ENCODE results near the gene MAN2C1. TPM values are rescaled to one million over a fixed set of nuclear protein-coding genes. Genes with fewer than 3 reads are reported as not detected.

The MAN2C1 gene
- total RNA-seq, 1 donor from 2014 or later, result 80.8 TPM

DNA sequence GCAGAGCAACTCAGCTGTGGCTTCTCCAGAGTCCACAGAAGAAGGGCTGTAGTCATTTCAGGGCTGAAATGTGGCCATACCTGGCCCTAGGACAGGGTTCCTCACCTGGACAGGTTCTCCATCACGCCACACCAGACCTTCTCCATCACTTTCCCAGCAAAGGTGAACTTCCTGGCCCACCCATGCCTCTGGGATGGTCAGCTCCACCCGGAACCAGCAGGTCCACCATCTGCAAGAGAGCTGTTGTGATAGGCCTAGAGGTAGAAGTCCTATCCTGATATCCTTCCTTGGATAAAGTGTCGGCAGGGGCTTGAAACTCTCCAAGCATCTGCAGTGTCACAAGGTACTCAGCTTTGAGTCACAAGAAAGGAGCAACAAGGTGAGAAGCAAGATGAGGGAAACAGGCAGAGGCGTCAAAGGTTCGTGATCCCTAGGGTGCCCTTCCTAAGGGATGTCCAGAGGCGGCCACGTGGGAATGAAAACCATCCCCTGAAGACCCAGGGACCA lies 948 bp downstream of the MAN2C1 start:
- peak overlapping the region; percentile 80 for H3K4me3 ChIP-seq (ENCODE audit: insufficient read depth, low read depth, low read length)
- H3K4me2 ChIP-seq (ENCODE audit: low read length), result peak overlapping the region; percentile 97
- peaks cover 17% of the 10 kb centered on the region for H3K79me2 ChIP-seq (ENCODE audit: insufficient read depth, low read length)
- no peaks in the 10 kb centered on the region for H3K27me3 ChIP-seq (ENCODE audit: insufficient read depth, low read length)
- peaks cover 16% of the 10 kb centered on the region for H3K4me1 ChIP-seq (ENCODE audit: insufficient read depth, low read length)
- H3K27ac ChIP-seq (ENCODE audit: low read depth, low read length), result peak overlapping the region; percentile 89
- no peaks in the 10 kb centered on the region for H3K9me3 ChIP-seq (ENCODE audit: insufficient read depth, low read depth, low read length)
- Mint-ChIP-seq H3K9me3 (ENCODE audit: unreplicated experiment) (no peaks in the 10 kb centered on the region), H3K4me1 (ENCODE audit: low read depth, unreplicated experiment) (peaks cover 12% of the 10 kb centered on the region), H3K36me3 (ENCODE audit: low read depth, unreplicated experiment) (peaks cover 10% of the 10 kb centered on the region), H3K4me3 (ENCODE audit: unreplicated experiment) (peak overlapping the region; percentile 93), H3K27me3 (ENCODE audit: low read depth, unreplicated experiment) (no peaks in the 10 kb centered on the region), H3K27ac (ENCODE audit: unreplicated experiment) (peak overlapping the region; percentile 77)
- peaks cover 20% of the 10 kb centered on the region for H4K20me1 ChIP-seq (ENCODE audit: insufficient read depth, low read length)
- FAIRE-seq (no peak), DNase-seq (ENCODE audit: low read depth) (no peak)
- peaks cover 27% of the 10 kb centered on the region for H3K36me3 ChIP-seq (ENCODE audit: insufficient read depth, low read length)
- no peak overlapping the region for H2AFZ ChIP-seq (ENCODE audit: low read depth, low read length)
- TF ChIP-seq, protein P1, sequence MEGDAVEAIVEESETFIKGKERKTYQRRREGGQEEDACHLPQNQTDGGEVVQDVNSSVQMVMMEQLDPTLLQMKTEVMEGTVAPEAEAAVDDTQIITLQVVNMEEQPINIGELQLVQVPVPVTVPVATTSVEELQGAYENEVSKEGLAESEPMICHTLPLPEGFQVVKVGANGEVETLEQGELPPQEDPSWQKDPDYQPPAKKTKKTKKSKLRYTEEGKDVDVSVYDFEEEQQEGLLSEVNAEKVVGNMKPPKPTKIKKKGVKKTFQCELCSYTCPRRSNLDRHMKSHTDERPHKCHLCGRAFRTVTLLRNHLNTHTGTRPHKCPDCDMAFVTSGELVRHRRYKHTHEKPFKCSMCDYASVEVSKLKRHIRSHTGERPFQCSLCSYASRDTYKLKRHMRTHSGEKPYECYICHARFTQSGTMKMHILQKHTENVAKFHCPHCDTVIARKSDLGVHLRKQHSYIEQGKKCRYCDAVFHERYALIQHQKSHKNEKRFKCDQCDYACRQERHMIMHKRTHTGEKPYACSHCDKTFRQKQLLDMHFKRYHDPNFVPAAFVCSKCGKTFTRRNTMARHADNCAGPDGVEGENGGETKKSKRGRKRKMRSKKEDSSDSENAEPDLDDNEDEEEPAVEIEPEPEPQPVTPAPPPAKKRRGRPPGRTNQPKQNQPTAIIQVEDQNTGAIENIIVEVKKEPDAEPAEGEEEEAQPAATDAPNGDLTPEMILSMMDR (IDR thresholded peaks at IDR 0.05; ENCODE audit: insufficient read depth, low read depth, low read length), result no peak
- TF ChIP-seq EZH2 (IDR thresholded peaks at IDR 0.05; ENCODE audit: insufficient read depth, low read length), result no peak
- H3K9ac ChIP-seq (ENCODE audit: low read length), result peak overlapping the region; percentile 94

DNA sequence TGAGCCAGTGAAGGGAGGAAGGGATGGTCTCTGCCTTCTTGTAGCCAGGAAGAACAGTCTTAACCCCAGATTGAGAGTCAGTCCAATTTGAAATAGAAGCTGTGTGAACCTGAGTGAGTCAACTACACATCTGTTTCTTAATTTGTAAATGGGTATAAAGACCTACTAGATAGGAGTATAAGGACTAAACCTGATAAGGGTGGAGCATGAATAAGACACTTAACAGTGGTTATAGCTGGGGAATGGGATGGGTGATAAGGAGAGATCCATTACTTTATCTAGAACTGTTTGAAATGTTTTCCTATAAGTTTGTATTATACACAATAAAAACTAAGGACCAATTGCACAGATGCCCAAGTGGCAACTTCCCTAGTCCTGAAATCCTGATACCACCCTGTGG lies 1.4 kb downstream of the MAN2C1 start:
- H3K4me1 ChIP-seq (ENCODE audit: insufficient read depth, low read length), result peaks cover 16% of the 10 kb centered on the region
- H3K79me2 ChIP-seq (ENCODE audit: insufficient read depth, low read length), result peaks cover 17% of the 10 kb centered on the region
- Mint-ChIP-seq H3K27me3 (ENCODE audit: low read depth, unreplicated experiment) (no peaks in the 10 kb centered on the region), H3K4me1 (ENCODE audit: low read depth, unreplicated experiment) (peaks cover 12% of the 10 kb centered on the region), H3K4me3 (ENCODE audit: unreplicated experiment) (peak overlapping the region; percentile 93), H3K9me3 (ENCODE audit: unreplicated experiment) (no peaks in the 10 kb centered on the region), H3K36me3 (ENCODE audit: low read depth, unreplicated experiment) (peaks cover 9% of the 10 kb centered on the region), H3K27ac (ENCODE audit: unreplicated experiment) (no peak overlapping the region)
- H3K27ac ChIP-seq (ENCODE audit: low read depth, low read length), result no peak overlapping the region
- no peak for FAIRE-seq
- no peak for DNase-seq (ENCODE audit: low read depth)
- H3K4me3 ChIP-seq (ENCODE audit: insufficient read depth, low read depth, low read length), result no peak overlapping the region
- peak overlapping the region; percentile 94 for H3K9ac ChIP-seq (ENCODE audit: low read length)
- H2AFZ ChIP-seq (ENCODE audit: low read depth, low read length), result no peak overlapping the region
- H3K9me3 ChIP-seq (ENCODE audit: insufficient read depth, low read depth, low read length), result no peaks in the 10 kb centered on the region
- peaks cover 27% of the 10 kb centered on the region for H3K36me3 ChIP-seq (ENCODE audit: insufficient read depth, low read length)
- no peaks in the 10 kb centered on the region for H3K27me3 ChIP-seq (ENCODE audit: insufficient read depth, low read length)
- peak overlapping the region; percentile 97 for H3K4me2 ChIP-seq (ENCODE audit: low read length)
- TF ChIP-seq, protein P1 (IDR thresholded peaks at IDR 0.05; ENCODE audit: insufficient read depth, low read depth, low read length), result no peak
- TF ChIP-seq EZH2 (IDR thresholded peaks at IDR 0.05; ENCODE audit: insufficient read depth, low read length), result no peak
- peaks cover 20% of the 10 kb centered on the region for H4K20me1 ChIP-seq (ENCODE audit: insufficient read depth, low read length)

DNA sequence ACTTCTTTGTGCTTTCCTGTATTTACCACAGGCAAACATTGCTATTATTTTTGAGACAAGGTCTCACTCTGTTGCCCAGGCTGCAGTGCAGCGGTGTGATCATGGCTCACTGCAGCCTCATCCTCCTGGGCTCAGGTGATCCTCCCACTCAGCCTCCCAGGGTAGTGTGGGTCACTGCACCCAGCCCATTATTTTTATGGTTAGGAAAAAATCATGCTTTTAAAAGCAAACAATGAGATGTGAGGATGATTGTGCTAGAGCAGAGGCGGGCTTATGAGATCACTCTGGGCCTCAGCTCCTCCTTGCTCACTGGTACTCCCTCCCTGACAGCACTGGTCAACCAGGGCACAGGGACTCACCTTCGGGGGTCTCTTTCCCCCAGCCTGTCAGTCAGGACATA lies 2.2 kb downstream of the MAN2C1 start:
- H3K9ac ChIP-seq (ENCODE audit: low read length), result no peak overlapping the region
- FAIRE-seq, result no peak
- H2AFZ ChIP-seq (ENCODE audit: low read depth, low read length), result no peak overlapping the region
- Mint-ChIP-seq H3K27ac (ENCODE audit: unreplicated experiment) (no peak overlapping the region), H3K36me3 (ENCODE audit: low read depth, unreplicated experiment) (peaks cover 6% of the 10 kb centered on the region), H3K9me3 (ENCODE audit: unreplicated experiment) (no peaks in the 10 kb centered on the region), H3K27me3 (ENCODE audit: low read depth, unreplicated experiment) (no peaks in the 10 kb centered on the region), H3K4me3 (ENCODE audit: unreplicated experiment) (no peak overlapping the region), H3K4me1 (ENCODE audit: low read depth, unreplicated experiment) (peaks cover 10% of the 10 kb centered on the region)
- no peak overlapping the region for H3K4me3 ChIP-seq (ENCODE audit: insufficient read depth, low read depth, low read length)
- H3K27me3 ChIP-seq (ENCODE audit: insufficient read depth, low read length), result no peaks in the 10 kb centered on the region
- H3K4me1 ChIP-seq (ENCODE audit: insufficient read depth, low read length), result peaks cover 16% of the 10 kb centered on the region
- DNase-seq (ENCODE audit: low read depth), result no peak
- H3K27ac ChIP-seq (ENCODE audit: low read depth, low read length), result no peak overlapping the region
- peaks cover 17% of the 10 kb centered on the region for H3K79me2 ChIP-seq (ENCODE audit: insufficient read depth, low read length)
- peaks cover 21% of the 10 kb centered on the region for H3K36me3 ChIP-seq (ENCODE audit: insufficient read depth, low read length)
- H3K9me3 ChIP-seq (ENCODE audit: insufficient read depth, low read depth, low read length), result no peaks in the 10 kb centered on the region
- H4K20me1 ChIP-seq (ENCODE audit: insufficient read depth, low read length), result peaks cover 20% of the 10 kb centered on the region
- no peak overlapping the region for H3K4me2 ChIP-seq (ENCODE audit: low read length)
- TF ChIP-seq, protein P1 (IDR thresholded peaks at IDR 0.05; ENCODE audit: insufficient read depth, low read depth, low read length), result no peak
- TF ChIP-seq EZH2 (IDR thresholded peaks at IDR 0.05; ENCODE audit: insufficient read depth, low read length), result no peak
